Body of pancreas (tissue), 4 donors: ENCODE results near the gene SLC27A6. TPM values are rescaled to one million over a fixed set of nuclear protein-coding genes. Genes with fewer than 3 reads are reported as not detected.

Experiments
- ATAC-seq: fragments of 150-250 bp; one replicate; pipeline ENCODE4 v1.9.1; 2016
- DNase-seq, 4 donors: peaks; one replicate each; pipeline ENCODE4 v3.0.0-alpha.2; 2019
- H3K27ac ChIP-seq, 4 donors: fragments of 200-600 bp; sonication (generic); 1 replicate in 3 of 4; 2 replicates in 1 of 4; pipeline versions ENCODE4 v1.5.1 to v1.6.1; 2016 to 2019; ENCODE audit warnings: mild to moderate bottlenecking in 1 of 4, mixed read lengths in 1 of 4, moderate library complexity in 1 of 4
- H3K27me3 ChIP-seq, 2 donors: fragments of 200-600 bp; sonication (generic); one replicate each; pipeline ENCODE4 v1.6.0; 2016; ENCODE audit warnings: mild to moderate bottlenecking in 1 of 2
- H3K36me3 ChIP-seq, 2 donors: fragments of 200-600 bp; sonication (generic); replicated peaks in 1 of 2; 2 replicates each; pipeline ENCODE4 v1.5.1; 2016; ENCODE audit warnings: low read depth in 2 of 2; ENCODE audit not compliant: insufficient read depth in 1 of 2
- H3K4me1 ChIP-seq: fragments of 200-600 bp; sonication (generic); one replicate; pipeline ENCODE4 v1.6.0; 2016
- H3K4me3 ChIP-seq, 2 donors: fragments of 200-600 bp; sonication (generic); 1 replicate in 1 of 2; 2 replicates in 1 of 2; pipeline ENCODE4 v1.5.1; 2016 to 2019
- H3K9me3 ChIP-seq, 3 donors: fragments of 200-600 bp; sonication (generic); 1 replicate in 2 of 3; 2 replicates in 1 of 3; pipeline ENCODE4 v1.5.1; 2016
- POLR2A ChIP-seq, 3 donors: fragments of 450-650 bp; IDR thresholded peaks; one replicate each; pipeline ENCODE4 v1.6.1; 2016; ENCODE audit warnings: antibody characterized with exemption in 3 of 3, mild to moderate bottlenecking in 2 of 3
- WGBS, 2 donors: methylation state at CpG; one replicate each; pipeline ENCODE4 v1.1.5; 2017; 5-methylcytosine and 5-hydroxymethylcytosine counted together
- intact Hi-C: fragments of 100-400 bp; cut with DNase I; formaldehyde crosslinking; loops from one replicate; pipeline ENCODE4 v1.15.1; 2023
- total RNA-seq, 2 donors: library from RNA; depleted of rRNA; stranded (reverse); fragments of >200 nt; gene quantifications; one replicate each; pipeline ENCODE4 v1.1.0, GENCODE V29; 2016
- TF ChIP-seq, protein P1 (sequence below), 7 experiments: fragments of 450-650 bp in 4 of 7; fragments of 200-600 bp in 3 of 7; sonication (generic) in 3 of 7; IDR thresholded peaks; one replicate each; pipeline ENCODE4 v1.5.1; 2016 to 2019; ENCODE audit warnings: antibody characterized with exemption in 7 of 7

SLC27A6 gene
- total RNA-seq, 2 donors from 2014 or later, result 0.99 to 1.3 TPM

DNA sequence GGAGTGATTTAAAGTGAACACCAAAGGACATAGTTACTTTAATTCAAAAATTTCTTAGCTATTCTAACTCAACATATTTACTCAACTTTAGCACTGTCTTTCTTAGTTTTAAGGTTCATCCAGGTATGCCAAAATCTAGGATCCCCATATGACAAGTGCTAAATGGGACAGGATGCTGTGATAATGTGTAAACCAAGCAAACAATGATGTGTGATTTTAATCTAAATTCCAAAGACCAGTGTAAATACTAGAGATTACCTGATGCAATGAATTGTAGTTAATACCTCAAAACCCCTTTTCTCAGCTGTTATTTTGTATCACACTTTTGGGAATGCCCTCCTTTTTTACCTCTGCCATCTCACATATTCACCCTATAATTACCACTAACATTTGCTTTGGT, 102.5 kb downstream of the SLC27A6 start:
- H3K9me3 ChIP-seq, result no peaks in the 10 kb centered on the region
- TF ChIP-seq POLR2A (IDR thresholded peaks at IDR 0.05), result no peak
- TF ChIP-seq, protein P1, sequence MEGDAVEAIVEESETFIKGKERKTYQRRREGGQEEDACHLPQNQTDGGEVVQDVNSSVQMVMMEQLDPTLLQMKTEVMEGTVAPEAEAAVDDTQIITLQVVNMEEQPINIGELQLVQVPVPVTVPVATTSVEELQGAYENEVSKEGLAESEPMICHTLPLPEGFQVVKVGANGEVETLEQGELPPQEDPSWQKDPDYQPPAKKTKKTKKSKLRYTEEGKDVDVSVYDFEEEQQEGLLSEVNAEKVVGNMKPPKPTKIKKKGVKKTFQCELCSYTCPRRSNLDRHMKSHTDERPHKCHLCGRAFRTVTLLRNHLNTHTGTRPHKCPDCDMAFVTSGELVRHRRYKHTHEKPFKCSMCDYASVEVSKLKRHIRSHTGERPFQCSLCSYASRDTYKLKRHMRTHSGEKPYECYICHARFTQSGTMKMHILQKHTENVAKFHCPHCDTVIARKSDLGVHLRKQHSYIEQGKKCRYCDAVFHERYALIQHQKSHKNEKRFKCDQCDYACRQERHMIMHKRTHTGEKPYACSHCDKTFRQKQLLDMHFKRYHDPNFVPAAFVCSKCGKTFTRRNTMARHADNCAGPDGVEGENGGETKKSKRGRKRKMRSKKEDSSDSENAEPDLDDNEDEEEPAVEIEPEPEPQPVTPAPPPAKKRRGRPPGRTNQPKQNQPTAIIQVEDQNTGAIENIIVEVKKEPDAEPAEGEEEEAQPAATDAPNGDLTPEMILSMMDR (IDR thresholded peaks at IDR 0.05), result no peak
- intact Hi-C loops, result no loop called here
- H3K4me1 ChIP-seq, result no peaks in the 10 kb centered on the region
- H3K27ac ChIP-seq, result no peak overlapping the region
- no peaks in the 10 kb centered on the region for H3K27me3 ChIP-seq
- DNase-seq (no peak), ATAC-seq (no peak)
- no peaks in the 10 kb centered on the region for H3K36me3 ChIP-seq
- no peak overlapping the region for H3K4me3 ChIP-seq

DNA sequence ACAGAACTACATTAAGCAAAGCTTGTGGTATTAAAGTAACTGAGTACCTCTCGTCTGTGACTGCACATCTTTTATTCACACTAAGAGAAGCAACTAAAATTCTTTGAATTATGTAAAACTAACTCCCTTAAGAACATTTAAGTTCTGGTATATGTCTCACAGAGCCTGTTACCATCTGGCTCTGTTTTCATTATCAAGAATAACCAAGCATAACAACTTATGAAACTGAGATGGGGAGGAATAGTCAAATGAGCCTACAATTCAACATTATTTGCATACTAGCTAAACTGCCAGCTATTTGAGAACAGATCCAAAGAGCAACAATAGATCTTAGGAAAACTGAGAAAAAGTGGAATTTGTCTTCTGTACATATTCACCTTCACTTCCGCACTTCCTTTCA, 104.0 kb downstream of the SLC27A6 start:
- 80 to 88% methylated on average over 2 of the region's 2 CpGs for WGBS, 2 donors
- Histone ChIP-seq H3K27me3 (no peaks in the 10 kb centered on the region), H3K4me1 (no peaks in the 10 kb centered on the region), H3K36me3 (no peaks in the 10 kb centered on the region), H3K9me3 (no peaks in the 10 kb centered on the region), H3K27ac (no peak overlapping the region), H3K4me3 (no peak overlapping the region)
- intact Hi-C loops, result no loop called here
- TF ChIP-seq, protein P1 (IDR thresholded peaks at IDR 0.05), result no peak
- ATAC-seq, result no peak
- DNase-seq, result no peak

DNA sequence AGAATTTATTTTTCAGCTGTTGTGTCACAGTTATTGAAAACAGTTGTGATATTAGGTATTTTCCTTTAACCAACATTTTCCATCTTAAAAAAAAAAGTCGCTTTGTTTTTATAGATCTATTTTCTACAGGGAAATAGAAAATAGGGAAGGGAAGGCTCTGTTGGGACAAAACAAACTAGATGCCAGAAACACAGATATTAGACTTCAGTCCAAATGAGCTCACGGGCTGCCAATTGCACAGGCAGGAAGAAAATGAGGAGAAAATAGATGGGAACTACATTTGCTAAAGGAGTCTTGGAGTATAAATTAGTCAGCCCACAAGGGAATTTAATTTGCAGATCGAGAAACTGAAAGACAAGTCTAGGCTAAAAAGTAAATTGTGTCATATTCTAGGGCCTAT, 107.8 kb downstream of the SLC27A6 start:
- Histone ChIP-seq H3K27me3 (no peaks in the 10 kb centered on the region), H3K4me1 (no peaks in the 10 kb centered on the region), H3K4me3 (no peak overlapping the region), H3K9me3 (no peaks in the 10 kb centered on the region), H3K36me3 (no peaks in the 10 kb centered on the region), H3K27ac (no peak overlapping the region)
- WGBS, 2 donors, result 70 to 76% methylated on average over 3 of the region's 3 CpGs
- no peak for DNase-seq
- intact Hi-C loops, result no loop called here
- TF ChIP-seq, protein P1 (IDR thresholded peaks at IDR 0.05), result no peak
- no peak for TF ChIP-seq POLR2A (IDR thresholded peaks at IDR 0.05)
- ATAC-seq, result no peak

DNA sequence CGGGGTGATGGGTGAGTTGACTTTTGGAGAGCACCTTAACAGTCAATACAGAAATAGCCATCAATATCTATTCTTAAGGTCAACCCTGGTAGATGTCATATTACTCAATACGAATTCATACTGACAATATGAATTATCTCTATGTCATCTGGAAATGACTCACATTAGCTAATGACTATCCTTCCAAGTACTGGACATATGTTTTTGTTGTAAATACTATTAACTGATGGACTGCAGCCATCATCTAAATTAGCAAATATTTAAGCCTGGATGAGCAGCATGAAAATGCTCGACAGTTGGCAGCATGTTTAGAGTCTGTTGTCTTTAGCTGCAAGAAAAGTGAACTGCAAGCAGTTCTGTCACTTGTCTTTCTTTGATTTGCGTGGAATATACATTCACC, 109.6 kb downstream of the SLC27A6 start:
- Histone ChIP-seq H3K36me3 (no peaks in the 10 kb centered on the region), H3K9me3 (no peaks in the 10 kb centered on the region), H3K27me3 (no peaks in the 10 kb centered on the region), H3K4me1 (no peaks in the 10 kb centered on the region), H3K27ac (no peak overlapping the region), H3K4me3 (no peak overlapping the region)
- intact Hi-C loops, result no loop called here
- ATAC-seq (no peak), DNase-seq (no peak)
- TF ChIP-seq POLR2A (IDR thresholded peaks at IDR 0.05), result no peak
- TF ChIP-seq, protein P1 (IDR thresholded peaks at IDR 0.05), result no peak
- 63 to 65% methylated on average over 4 of the region's 4 CpGs for WGBS, 2 donors

DNA sequence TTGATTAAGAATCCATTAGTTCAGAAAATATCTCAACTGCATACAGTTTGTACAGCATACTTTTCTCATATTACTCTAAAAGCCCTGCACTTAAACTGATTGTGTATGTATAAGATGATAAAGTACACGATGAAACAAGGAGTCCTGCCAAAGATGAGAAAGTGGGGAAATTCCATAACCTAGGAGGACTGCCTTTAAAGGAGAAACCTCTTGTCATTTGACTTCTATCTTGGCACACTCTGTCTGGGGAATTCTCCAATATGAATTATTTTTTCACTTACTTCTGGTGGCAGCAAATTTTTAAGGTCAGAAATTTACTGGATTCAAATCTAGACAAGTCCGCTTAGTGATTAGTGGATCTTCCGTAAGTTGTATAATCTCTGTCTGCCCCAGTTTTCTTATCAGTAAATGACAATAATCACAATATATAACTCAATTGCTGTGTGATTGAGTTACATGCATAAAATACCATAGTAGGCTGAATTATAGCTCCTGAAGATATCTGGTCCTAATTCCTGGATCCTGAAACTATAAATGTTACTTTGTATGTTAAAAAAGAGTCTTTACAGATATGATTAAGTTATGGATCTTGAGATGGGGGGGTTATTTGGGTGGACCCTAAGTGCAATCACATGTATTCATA, 112.3 kb downstream of the SLC27A6 start:
- H3K4me1 ChIP-seq, result no peaks in the 10 kb centered on the region
- no peak for ATAC-seq
- intact Hi-C loops, result no loop called here
- no peaks in the 10 kb centered on the region for H3K36me3 ChIP-seq
- WGBS, 2 donors, result 60 to 61% methylated on average over 3 of the region's 3 CpGs
- no peak for DNase-seq
- TF ChIP-seq POLR2A (IDR thresholded peaks at IDR 0.05), result no peak
- TF ChIP-seq, protein P1 (IDR thresholded peaks at IDR 0.05), result no peak
- H3K9me3 ChIP-seq, result no peaks in the 10 kb centered on the region
- no peak overlapping the region for H3K4me3 ChIP-seq
- no peaks in the 10 kb centered on the region for H3K27me3 ChIP-seq
- H3K27ac ChIP-seq, result no peak overlapping the region
